SK-N-SH treated with all-trans-retinoic acid at 6 μM for 48 hours (cell line): ENCODE results near the gene TAF4B.

Experiments used
- ATAC-seq: fragments of 200-7000 bp; cut with Tn5 transposase; 3 replicates; pipeline ENCODE4 v1.9.1; 2020; ENCODE audit warnings: mild to moderate bottlenecking, moderate library complexity
- CREB5 ChIP-seq: fragments of 250-450 bp; sonication (Bioruptor Pico); IDR thresholded peaks from 2 replicates; pipeline ENCODE4 v1.5.1; 2020; ENCODE audit warnings: low read depth, mild to moderate bottlenecking, moderate library complexity
- CSDC2 ChIP-seq: fragments of 250-450 bp; sonication (Bioruptor Pico); IDR thresholded peaks from 2 replicates; pipeline ENCODE4 v1.5.0; 2020; ENCODE audit warnings: mild to moderate bottlenecking, moderate library complexity
- CSRNP3 ChIP-seq: fragments of 250-450 bp; sonication (Bioruptor Pico); IDR thresholded peaks from 2 replicates; pipeline ENCODE4 v1.5.1; 2021; ENCODE audit warnings: mild to moderate bottlenecking, moderate library complexity
- ESRRG ChIP-seq: fragments of 250-450 bp; sonication (Bioruptor Pico); IDR thresholded peaks from 2 replicates; pipeline ENCODE4 v1.6.1; 2021; ENCODE audit warnings: mild to moderate bottlenecking
- GLIS3 ChIP-seq: fragments of 250-450 bp; sonication (Bioruptor Pico); IDR thresholded peaks from 2 replicates; pipeline ENCODE4 v1.5.0; 2020; ENCODE audit warnings: mild to moderate bottlenecking, moderate library complexity
- ISL1 ChIP-seq: fragments of 250-450 bp; sonication (Bioruptor Pico); IDR thresholded peaks from 2 replicates; pipeline ENCODE4 v2.1.2; 2022; ENCODE audit warnings: mild to moderate bottlenecking, moderate library complexity
- OSR1 ChIP-seq: fragments of 250-450 bp; sonication (Bioruptor Pico); IDR thresholded peaks from 2 replicates; pipeline ENCODE4 v1.8.0; 2022; ENCODE audit warnings: moderate library complexity, mild to moderate bottlenecking, inconsistent platforms
- PATZ1 ChIP-seq: fragments of 250-450 bp; sonication (Bioruptor Pico); IDR thresholded peaks from 2 replicates; pipeline ENCODE4 v1.8.0; 2020; ENCODE audit warnings: mild to moderate bottlenecking, moderate library complexity, borderline replicate concordance
- POU6F1 ChIP-seq: fragments of 250-450 bp; sonication (Bioruptor Pico); IDR thresholded peaks from 2 replicates; pipeline ENCODE4 v1.8.0; 2021; ENCODE audit warnings: low read depth, mild to moderate bottlenecking, moderate library complexity, borderline replicate concordance
- PPARA ChIP-seq: fragments of 250-450 bp; sonication (Bioruptor Pico); IDR thresholded peaks from 2 replicates; pipeline ENCODE4 v1.5.0; 2020; ENCODE audit warnings: mild to moderate bottlenecking, borderline replicate concordance
- RARB ChIP-seq: fragments of 250-450 bp; sonication (Bioruptor Pico); IDR thresholded peaks from 2 replicates; pipeline ENCODE4 v1.8.0; 2021; ENCODE audit warnings: mild to moderate bottlenecking, moderate library complexity
- SNAI2 ChIP-seq: fragments of 250-450 bp; sonication (Bioruptor Pico); IDR thresholded peaks from 2 replicates; pipeline ENCODE4 v1.5.0; 2020; ENCODE audit warnings: mild to moderate bottlenecking, moderate library complexity
- TCF4 ChIP-seq: fragments of 250-450 bp; sonication (Bioruptor Pico); IDR thresholded peaks from 2 replicates; pipeline ENCODE4 v1.8.0; 2021; ENCODE audit warnings: mild to moderate bottlenecking, moderate library complexity, borderline replicate concordance
- TOX ChIP-seq: fragments of 250-450 bp; sonication (Bioruptor Pico); IDR thresholded peaks from 2 replicates; pipeline ENCODE4 v1.8.0; 2021; ENCODE audit warnings: mild to moderate bottlenecking, moderate library complexity, borderline replicate concordance
- TSHZ2 ChIP-seq: fragments of 250-450 bp; sonication (Bioruptor Pico); IDR thresholded peaks from 2 replicates; pipeline ENCODE4 v1.5.0; 2020; ENCODE audit warnings: mild to moderate bottlenecking, moderate library complexity
- ZC3H10 ChIP-seq: fragments of 250-450 bp; sonication (Bioruptor Pico); IDR thresholded peaks from 2 replicates; pipeline ENCODE4 v1.5.1; 2021; ENCODE audit warnings: mild to moderate bottlenecking, moderate library complexity
- ZFP3 ChIP-seq: fragments of 250-450 bp; sonication (Bioruptor Pico); IDR thresholded peaks from 2 replicates; pipeline ENCODE4 v1.5.0; 2020; ENCODE audit warnings: mild to moderate bottlenecking, moderate library complexity
- ZFP30 ChIP-seq: fragments of 450-650 bp; formaldehyde crosslinking; IDR thresholded peaks from 2 replicates; pipeline ENCODE4 v1.5.0; 2022; ENCODE audit warnings: mild to moderate bottlenecking, moderate library complexity
- ZNF70 ChIP-seq: fragments of 450-650 bp; formaldehyde crosslinking; IDR thresholded peaks from 2 replicates; pipeline ENCODE4 v1.5.0; 2020; ENCODE audit warnings: mild to moderate bottlenecking, moderate library complexity

The TAF4B gene

GRCh38 chr18:26405190-26405801, 179.1 kb downstream of the TAF4B start:
- peak; percentile 98 for ATAC-seq
- TF ChIP-seq ESRRG (CRISPR knock-in tag) = no peak
- TF ChIP-seq ZFP3 (CRISPR knock-in tag) = no peak
- no peak for TF ChIP-seq OSR1 (CRISPR knock-in tag)
- TF ChIP-seq ISL1 (CRISPR knock-in tag) = no peak
- no peak for TF ChIP-seq PPARA (CRISPR knock-in tag)
- TF ChIP-seq SNAI2 = no peak
- TF ChIP-seq TSHZ2 = no peak
- no peak for TF ChIP-seq PATZ1 (CRISPR knock-in tag)
- TF ChIP-seq GLIS3 (CRISPR knock-in tag) = no peak
- TF ChIP-seq ZFP30 (CRISPR knock-in tag) = no peak
- TF ChIP-seq TOX (CRISPR knock-in tag) = no peak

- TF ChIP-seq OSR1 (CRISPR knock-in tag) (no peak), RARB (CRISPR knock-in tag) (no peak), CSRNP3 (no peak)
- no peak for ATAC-seq
These were observed 180.1 kb downstream of the TAF4B start for GRCh38 chr18:26406324-26406723.

GRCh38 chr18:26406854-26407517, 180.7 kb downstream of the TAF4B start:
- no peak for TF ChIP-seq CREB5 (CRISPR knock-in tag)
- no peak for TF ChIP-seq ZNF70 (CRISPR knock-in tag)
- TF ChIP-seq RARB (CRISPR knock-in tag) = no peak
- TF ChIP-seq ZFP30 (CRISPR knock-in tag) = no peak
- TF ChIP-seq TOX (CRISPR knock-in tag) = no peak
- TF ChIP-seq TCF4 (CRISPR knock-in tag) = no peak
- TF ChIP-seq ZFP3 (CRISPR knock-in tag) = no peak
- TF ChIP-seq ESRRG (CRISPR knock-in tag) = no peak
- no peak for TF ChIP-seq CSDC2 (CRISPR knock-in tag)
- no peak for TF ChIP-seq GLIS3 (CRISPR knock-in tag)
- no peak for TF ChIP-seq ZC3H10 (CRISPR knock-in tag)
- TF ChIP-seq POU6F1 (CRISPR knock-in tag) = no peak
- no peak for ATAC-seq
